Panc1 (cell line): ENCODE data around the gene TMC7.

Source experiments
- SIN3A ChIP-seq: IDR thresholded peaks from 2 replicates; pipeline ENCODE4 v1.6.1; 2012; ENCODE audit warnings: low read depth, mild to moderate bottlenecking, low read length, moderate library complexity, borderline replicate concordance; ENCODE audit not compliant: insufficient read depth
- TCF7L2 ChIP-seq: IDR thresholded peaks from 2 replicates; pipeline ENCODE4 v1.6.1; 2011; ENCODE audit warnings: mild to moderate bottlenecking, low read depth, low read length, inconsistent platforms
- TF ChIP-seq, protein P1 (sequence below): fragments of 450-650 bp; IDR thresholded peaks from 2 replicates; pipeline ENCODE4 v1.5.1; 2017; ENCODE audit warnings: mild to moderate bottlenecking

DNA sequence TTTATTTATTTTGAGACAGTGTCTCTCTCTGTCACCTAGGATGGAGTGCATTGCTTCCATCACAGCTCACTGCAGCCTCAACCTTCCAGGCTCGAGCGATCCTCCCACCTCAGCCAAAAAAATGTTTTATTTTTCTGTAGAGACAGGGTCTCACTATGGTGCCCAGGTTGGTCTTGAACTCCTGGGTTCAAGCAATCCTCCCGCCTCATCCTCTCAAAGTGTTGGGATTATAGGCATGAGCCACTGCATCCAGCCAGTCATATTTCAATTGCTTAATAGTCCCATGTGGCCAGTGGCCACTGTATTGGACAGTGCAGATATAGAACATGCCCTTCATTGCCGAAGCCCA lies 15.3 kb downstream of the TMC7 start:
- TF ChIP-seq, protein P1, sequence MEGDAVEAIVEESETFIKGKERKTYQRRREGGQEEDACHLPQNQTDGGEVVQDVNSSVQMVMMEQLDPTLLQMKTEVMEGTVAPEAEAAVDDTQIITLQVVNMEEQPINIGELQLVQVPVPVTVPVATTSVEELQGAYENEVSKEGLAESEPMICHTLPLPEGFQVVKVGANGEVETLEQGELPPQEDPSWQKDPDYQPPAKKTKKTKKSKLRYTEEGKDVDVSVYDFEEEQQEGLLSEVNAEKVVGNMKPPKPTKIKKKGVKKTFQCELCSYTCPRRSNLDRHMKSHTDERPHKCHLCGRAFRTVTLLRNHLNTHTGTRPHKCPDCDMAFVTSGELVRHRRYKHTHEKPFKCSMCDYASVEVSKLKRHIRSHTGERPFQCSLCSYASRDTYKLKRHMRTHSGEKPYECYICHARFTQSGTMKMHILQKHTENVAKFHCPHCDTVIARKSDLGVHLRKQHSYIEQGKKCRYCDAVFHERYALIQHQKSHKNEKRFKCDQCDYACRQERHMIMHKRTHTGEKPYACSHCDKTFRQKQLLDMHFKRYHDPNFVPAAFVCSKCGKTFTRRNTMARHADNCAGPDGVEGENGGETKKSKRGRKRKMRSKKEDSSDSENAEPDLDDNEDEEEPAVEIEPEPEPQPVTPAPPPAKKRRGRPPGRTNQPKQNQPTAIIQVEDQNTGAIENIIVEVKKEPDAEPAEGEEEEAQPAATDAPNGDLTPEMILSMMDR = no peak
- TF ChIP-seq TCF7L2 (no peak), SIN3A (no peak)
